HCT116 (cell line): ENCODE data around the gene PRR35. TPM values are rescaled to one million over a fixed set of nuclear protein-coding genes. Genes with fewer than 3 reads are reported as not detected.

Source experiments
- ATAC-seq: fragments of 200-7000 bp; cut with Tn5 transposase; 2 replicates; pipeline ENCODE4 v1.9.1; 2020; ENCODE audit warnings: mild to moderate bottlenecking, moderate library complexity
- BruUV-seq: library from RNA; stranded (reverse); fragments of 400-500 nt; replicated peaks from 2 replicates; lab custom pipeline; 2021; lab: Mats Ljungman, UMichigan
- CTCF ChIA-PET: fragments of 300-600 bp; sonication (Branson Sonifier 250); formaldehyde crosslinking; loops from one replicate; lab custom pipeline; 2021; ENCODE audit warnings: antibody characterized with exemption; lab: Charles Lee
- POLR2A ChIA-PET: fragments of 300-600, 350-600 bp; sonication (Branson Sonifier 250); formaldehyde crosslinking; loops from one replicate; lab custom pipeline; 2021; ENCODE audit warnings: antibody characterized with exemption; lab: Charles Lee
- RAD21 ChIA-PET, 2 experiments: fragments of 300-600 bp; sonication (Branson Sonifier 250); formaldehyde crosslinking; loops; one replicate each; lab custom pipeline; 2023; ENCODE audit warnings: low total read pairs in 2 of 2; ENCODE audit not compliant: uncharacterized antibody in 2 of 2, unreplicated experiment in 2 of 2, low non-redundant PET in 1 of 2; lab: Charles Lee
- DNase-seq: peaks from one replicate; pipeline ENCODE4 v3.0.0-alpha.2; 2010; ENCODE audit warnings: low read depth, low spot score
- H2AFZ ChIP-seq: fragments of 200-600 bp; shearing (Covaris generic), sonication (generic); 2 replicates; pipeline ENCODE4 v1.6.1; 2017; ENCODE audit warnings: low read depth, mixed run types, mixed read lengths, antibody characterized with exemption, low read length; ENCODE audit not compliant: poor library complexity, severe bottlenecking
- H3K27ac ChIP-seq: 2 replicates; pipeline ENCODE4 v1.5.1; 2012; ENCODE audit warnings: low read depth, low read length
- H3K27me3 ChIP-seq: fragments of 200-600 bp; sonication (generic); 2 replicates; pipeline ENCODE4 v1.6.1; 2016; ENCODE audit warnings: mixed run types, low read length, mixed read lengths; ENCODE audit not compliant: insufficient read depth
- H3K36me3 ChIP-seq, 2 experiments: fragments of 200-500 bp in 1 of 2; fragments of 200-600 bp in 1 of 2; sonication (Bioruptor generic) in 1 of 2; sonication (generic) in 1 of 2; 2 replicates each; pipeline versions ENCODE4 v1.5.1 to v1.6.1; 2014 to 2016; ENCODE audit warnings: low read length in 2 of 2, inconsistent platforms in 1 of 2, mixed read lengths in 1 of 2, mixed run types in 1 of 2; ENCODE audit not compliant: insufficient read depth in 2 of 2, control insufficient read depth in 1 of 2
- H3K4me1 ChIP-seq, 2 experiments: fragments of 200-600 bp in 1 of 2; sonication (generic) in 1 of 2; 2 replicates each; pipeline versions ENCODE4 v1.5.1 to v1.6.1; 2012 to 2017; ENCODE audit warnings: low read length in 2 of 2, inconsistent platforms in 1 of 2, mild to moderate bottlenecking in 1 of 2, mixed read lengths in 1 of 2, mixed run types in 1 of 2, moderate library complexity in 1 of 2; ENCODE audit not compliant: insufficient read depth in 2 of 2, control insufficient read depth in 1 of 2
- H3K4me2 ChIP-seq: fragments of 200-600 bp; sonication (generic); 2 replicates; pipeline ENCODE4 v1.6.1; 2017; ENCODE audit warnings: mixed run types, low read length, mixed read lengths
- H3K4me3 ChIP-seq, 2 experiments: fragments of 200-600 bp in 1 of 2; sonication (generic) in 1 of 2; replicated peaks in 1 of 2; 2 replicates each; pipeline ENCODE4 v1.5.1; 2011 to 2016; ENCODE audit warnings: low read length in 2 of 2, control low read depth in 1 of 2, low read depth in 1 of 2, mild to moderate bottlenecking in 1 of 2, mixed read lengths in 1 of 2, mixed run types in 1 of 2
- H3K79me2 ChIP-seq: fragments of 200-600 bp; sonication (generic); 2 replicates; pipeline ENCODE4 v1.6.1; 2017; ENCODE audit warnings: mild to moderate bottlenecking, mixed run types, low read length, moderate library complexity, mixed read lengths; ENCODE audit not compliant: insufficient read depth
- H3K9ac ChIP-seq: fragments of 200-600 bp; sonication (generic); 2 replicates; pipeline ENCODE4 v1.6.1; 2016; ENCODE audit warnings: low read length, mixed read lengths
- H3K9me2 ChIP-seq: fragments of 200-600 bp; sonication (generic), shearing (Covaris generic); 2 replicates; pipeline ENCODE4 v1.6.1; 2017; ENCODE audit warnings: mixed run types, mild to moderate bottlenecking, moderate library complexity; ENCODE audit not compliant: insufficient read depth
- H3K9me3 ChIP-seq, 2 experiments: fragments of 200-500 bp in 1 of 2; fragments of 200-600 bp in 1 of 2; sonication (Bioruptor generic) in 1 of 2; sonication (generic) in 1 of 2; 2 replicates each; pipeline ENCODE4 v1.6.1; 2014 to 2017; ENCODE audit warnings: low read length in 2 of 2, mixed read lengths in 2 of 2, inconsistent platforms in 1 of 2, low read depth in 1 of 2, mild to moderate bottlenecking in 1 of 2, mixed run types in 1 of 2, moderate library complexity in 1 of 2; ENCODE audit not compliant: control insufficient read depth in 1 of 2, insufficient read depth in 1 of 2
- H4K20me1 ChIP-seq: fragments of 200-600 bp; sonication (generic), shearing (Covaris generic); 2 replicates; pipeline ENCODE4 v1.6.1; 2017; ENCODE audit warnings: mixed run types, mild to moderate bottlenecking, moderate library complexity; ENCODE audit not compliant: insufficient read depth
- CBX3 ChIP-seq: IDR thresholded peaks from 2 replicates; pipeline ENCODE4 v1.6.1; 2012; ENCODE audit warnings: low read depth
- CEBPB ChIP-seq: IDR thresholded peaks from 2 replicates; pipeline ENCODE4 v1.6.1; 2012; ENCODE audit warnings: low read depth
- EGR1 ChIP-seq: IDR thresholded peaks from 2 replicates; pipeline ENCODE4 v1.6.1; 2012; ENCODE audit warnings: low read depth
- EZH2 ChIP-seq: fragments of 200-600 bp; sonication (generic); IDR thresholded peaks from 2 replicates; pipeline ENCODE4 v1.6.1; 2017; ENCODE audit warnings: antibody characterized with exemption, mixed run types
- EZH2phosphoT487 ChIP-seq: fragments of 200-600 bp; IDR thresholded peaks from 2 replicates; pipeline ENCODE4 v1.6.1; 2018; ENCODE audit warnings: antibody characterized with exemption, borderline replicate concordance
- JUND ChIP-seq: IDR thresholded peaks from 2 replicates; pipeline ENCODE4 v1.6.1; 2012
- POLR2AphosphoS5 ChIP-seq: IDR thresholded peaks from 2 replicates; pipeline ENCODE4 v1.6.1; 2011; ENCODE audit warnings: mild to moderate bottlenecking, low read depth, low read length, moderate library complexity
- TCF7L2 ChIP-seq: IDR thresholded peaks from 2 replicates; pipeline ENCODE4 v1.7.0; 2011; ENCODE audit warnings: borderline replicate concordance, inconsistent platforms; ENCODE audit not compliant: insufficient read depth, insufficient read length; ENCODE audit errors: extremely low read depth
- YY1 ChIP-seq: IDR thresholded peaks from 2 replicates; pipeline ENCODE4 v1.6.1; 2011; ENCODE audit warnings: low read length, low read depth, moderate library complexity, mild to moderate bottlenecking; ENCODE audit not compliant: insufficient replicate concordance; ENCODE audit errors: extremely low read depth
- ZNF274 ChIP-seq: fragments of 200-500 bp; sonication (Bioruptor generic); IDR thresholded peaks from 2 replicates; pipeline ENCODE4 v1.6.1; 2014; ENCODE audit warnings: mild to moderate bottlenecking, low read depth, low read length, inconsistent platforms
- intact Hi-C: fragments of 100-400 bp; cut with micrococcal nuclease; formaldehyde crosslinking; loops from 2 replicates; pipeline ENCODE4 v1.10.0; 2022
- total RNA-seq: library from RNA; stranded (reverse); gene quantifications from one replicate; pipeline ENCODE4 v1.2.1, GENCODE V29; 2021; ENCODE audit not compliant: unreplicated experiment
- TF ChIP-seq, protein P1 (sequence below): IDR thresholded peaks from 2 replicates; pipeline ENCODE4 v1.6.1; 2012
- TF ChIP-seq, protein P2 (sequence below), 3 experiments: fragments of 200-600 bp in 1 of 3; sonication (generic) in 1 of 3; IDR thresholded peaks in 2 of 3; conservative IDR thresholded peaks in 1 of 3; 2 replicates each; pipeline ENCODE4 v1.5.1; 2012 to 2017; ENCODE audit warnings: low read depth in 2 of 3, low read length in 2 of 3, antibody characterized with exemption in 1 of 3, borderline replicate concordance in 1 of 3, control low read depth in 1 of 3, mild to moderate bottlenecking in 1 of 3, mixed read lengths in 1 of 3, mixed run types in 1 of 3, moderate library complexity in 1 of 3; ENCODE audit not compliant: insufficient read depth in 1 of 3

Gene PRR35
- total RNA-seq, 1 experiment from 2014 or later = not detected

DNA sequence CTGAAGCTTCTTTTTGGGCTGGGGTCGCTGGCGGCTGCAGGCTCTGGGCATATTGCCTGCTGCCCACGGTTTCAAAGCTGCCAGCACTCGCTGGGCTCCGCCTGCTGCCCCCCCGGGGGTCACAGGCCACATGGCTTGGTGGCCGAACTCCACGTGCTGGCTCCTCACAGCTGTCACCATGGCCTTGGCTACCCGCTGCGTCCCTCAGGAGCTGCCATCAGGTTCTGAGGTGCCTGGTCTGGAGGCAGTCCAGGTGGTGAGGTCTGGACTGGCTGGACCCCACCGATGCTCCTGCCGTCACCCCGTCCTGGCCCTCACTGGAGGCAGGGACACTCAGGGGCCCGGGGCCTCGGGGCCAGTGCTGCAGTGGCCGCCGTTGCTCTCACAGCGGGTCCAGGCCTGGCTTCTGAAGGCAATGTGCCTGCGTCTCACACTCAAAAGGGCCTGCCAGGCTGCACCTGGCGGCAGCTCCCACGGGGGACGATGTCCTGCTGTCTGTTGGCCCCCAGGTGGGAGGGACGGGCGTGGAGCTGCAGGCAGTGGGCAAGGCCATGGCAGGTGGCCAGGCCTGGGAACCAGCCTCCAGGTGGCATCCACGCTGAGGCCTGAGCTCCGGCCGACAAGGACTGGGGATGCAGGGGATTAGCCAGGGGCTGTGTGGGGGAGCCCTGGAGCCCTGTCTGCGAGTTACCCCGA is 19.4 kb upstream of the PRR35 start:
- ATAC-seq = no peak
- Histone ChIP-seq H2AFZ (no peak overlapping the region), H3K4me2 (no peak overlapping the region), H3K9me3 (no peaks in the 10 kb centered on the region)
- TF ChIP-seq CEBPB (no peak), ZNF274 (no peak), EZH2 (no peak), TCF7L2 (no peak), EGR1 (no peak), CBX3 (no peak), JUND (no peak), EZH2phosphoT487 (no peak), POLR2AphosphoS5 (no peak), YY1 (no peak)
- TF ChIP-seq, protein P1, sequence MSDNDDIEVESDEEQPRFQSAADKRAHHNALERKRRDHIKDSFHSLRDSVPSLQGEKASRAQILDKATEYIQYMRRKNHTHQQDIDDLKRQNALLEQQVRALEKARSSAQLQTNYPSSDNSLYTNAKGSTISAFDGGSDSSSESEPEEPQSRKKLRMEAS = no peak
- TF ChIP-seq, protein P2, sequence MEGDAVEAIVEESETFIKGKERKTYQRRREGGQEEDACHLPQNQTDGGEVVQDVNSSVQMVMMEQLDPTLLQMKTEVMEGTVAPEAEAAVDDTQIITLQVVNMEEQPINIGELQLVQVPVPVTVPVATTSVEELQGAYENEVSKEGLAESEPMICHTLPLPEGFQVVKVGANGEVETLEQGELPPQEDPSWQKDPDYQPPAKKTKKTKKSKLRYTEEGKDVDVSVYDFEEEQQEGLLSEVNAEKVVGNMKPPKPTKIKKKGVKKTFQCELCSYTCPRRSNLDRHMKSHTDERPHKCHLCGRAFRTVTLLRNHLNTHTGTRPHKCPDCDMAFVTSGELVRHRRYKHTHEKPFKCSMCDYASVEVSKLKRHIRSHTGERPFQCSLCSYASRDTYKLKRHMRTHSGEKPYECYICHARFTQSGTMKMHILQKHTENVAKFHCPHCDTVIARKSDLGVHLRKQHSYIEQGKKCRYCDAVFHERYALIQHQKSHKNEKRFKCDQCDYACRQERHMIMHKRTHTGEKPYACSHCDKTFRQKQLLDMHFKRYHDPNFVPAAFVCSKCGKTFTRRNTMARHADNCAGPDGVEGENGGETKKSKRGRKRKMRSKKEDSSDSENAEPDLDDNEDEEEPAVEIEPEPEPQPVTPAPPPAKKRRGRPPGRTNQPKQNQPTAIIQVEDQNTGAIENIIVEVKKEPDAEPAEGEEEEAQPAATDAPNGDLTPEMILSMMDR (IDR thresholded peaks at IDR 0.05 in 2 of 3, conservative IDR thresholded peaks at IDR 0.05 in 1 of 3; ENCODE audit: borderline replicate concordance in 1 of 3, insufficient read depth in 1 of 3, low read depth in 2 of 3, low read length in 2 of 3) = no peak
- TF ChIP-seq, all 23 proteins: peak for 0
- no peak for DNase-seq
- H3K27ac ChIP-seq = no peak overlapping the region
- no peaks in the 10 kb centered on the region for H3K27me3 ChIP-seq
- H3K4me3 ChIP-seq = no peak overlapping the region
- ChIA-PET POLR2A (no interaction called here), RAD21 (no interaction called here), CTCF (no interaction called here)
- no TSS peak for BruUV-seq
- no peaks in the 10 kb centered on the region for H3K36me3 ChIP-seq
- intact Hi-C loops = no loop called here
- peaks cover 66% of the 10 kb centered on the region for H3K79me2 ChIP-seq
- H3K4me1 ChIP-seq = peaks cover 1 to 8% of the 10 kb centered on the region in 2 experiments; a peak in 3 of 4 replicates
- no peaks in the 10 kb centered on the region for H4K20me1 ChIP-seq
- H3K9me2 ChIP-seq = no peaks in the 10 kb centered on the region
- no peak overlapping the region for H3K9ac ChIP-seq
